GM19468 (cell line): ENCODE measurements around the gene KCNS3.
"Not testable (repeated sequence)": the region's sequence is repeated elsewhere in the genome, so short reads cannot be mapped to it uniquely, and the experiment has no call there.

Source experiments
- ATAC-seq: cut with Tn5 transposase; IDR thresholded peaks from one replicate; pipeline ENCODE4 v1.9.1; 2021; ENCODE audit warnings: mild to moderate bottlenecking, moderate library complexity, moderate number of reproducible peaks; ENCODE audit not compliant: unreplicated experiment; ENCODE audit errors: extremely low read depth

The KCNS3 gene

DNA sequence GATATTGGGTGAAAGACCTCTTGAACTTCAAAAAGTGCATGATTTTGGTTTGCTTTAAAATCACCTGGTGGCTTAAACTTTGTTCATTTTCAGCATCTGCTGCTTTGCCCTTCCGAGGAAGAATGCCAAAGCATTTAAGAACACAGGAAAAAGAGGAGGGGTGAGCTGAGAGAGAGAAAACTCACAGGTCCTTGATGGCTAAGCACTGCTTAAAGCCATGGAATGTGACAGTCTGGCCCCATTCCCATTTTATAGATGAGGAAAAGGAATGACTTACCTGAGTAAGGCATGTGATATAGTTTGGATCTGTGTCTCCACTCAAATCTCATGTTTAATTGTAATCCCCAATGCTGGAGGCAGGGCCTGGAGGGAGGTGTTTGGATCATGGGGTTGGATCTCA, 58.1 kb downstream of the KCNS3 start:
- no peak for ATAC-seq

- ATAC-seq = no peak
Measured at GRCh38 chr2:17940091-17940630, 61.7 kb downstream of the KCNS3 start.

- no peak for ATAC-seq
Measured at GRCh38 chr2:17943444-17943843, 65.0 kb downstream of the KCNS3 start.

GRCh38 chr2:17947113-17947512, 68.6 kb downstream of the KCNS3 start:
- no peak for ATAC-seq

GRCh38 chr2:17950006-17950405, 71.5 kb downstream of the KCNS3 start:
- ATAC-seq = no peak

- no peak for ATAC-seq
Measured at GRCh38 chr2:17951563-17951962, 73.1 kb downstream of the KCNS3 start.

- no peak for ATAC-seq
Measured at GRCh38 chr2:17958466-17959092, 80.1 kb downstream of the KCNS3 start.

DNA sequence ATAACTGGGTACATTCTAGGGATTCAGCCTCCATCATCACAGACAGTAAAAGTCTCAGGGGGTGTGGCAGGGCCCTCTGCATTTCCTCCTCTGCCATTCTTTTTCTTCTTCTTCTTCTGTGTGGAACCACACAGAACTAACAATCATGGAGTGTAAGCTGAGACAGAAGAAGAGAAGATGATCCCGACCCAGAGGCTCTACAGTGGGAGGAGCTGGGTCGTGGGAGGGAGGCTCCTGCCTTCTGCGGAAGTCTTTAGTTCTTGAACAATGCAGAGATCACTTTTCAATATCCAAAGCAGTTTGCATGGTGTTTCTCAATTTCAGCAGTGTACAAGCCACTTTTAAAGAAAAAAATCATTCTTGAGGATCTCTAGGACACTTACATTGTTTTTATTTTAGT, 80.9 kb downstream of the KCNS3 start:
- no peak for ATAC-seq

- no peak for ATAC-seq
Measured at GRCh38 chr2:17959833-17960232, 81.4 kb downstream of the KCNS3 start.

DNA sequence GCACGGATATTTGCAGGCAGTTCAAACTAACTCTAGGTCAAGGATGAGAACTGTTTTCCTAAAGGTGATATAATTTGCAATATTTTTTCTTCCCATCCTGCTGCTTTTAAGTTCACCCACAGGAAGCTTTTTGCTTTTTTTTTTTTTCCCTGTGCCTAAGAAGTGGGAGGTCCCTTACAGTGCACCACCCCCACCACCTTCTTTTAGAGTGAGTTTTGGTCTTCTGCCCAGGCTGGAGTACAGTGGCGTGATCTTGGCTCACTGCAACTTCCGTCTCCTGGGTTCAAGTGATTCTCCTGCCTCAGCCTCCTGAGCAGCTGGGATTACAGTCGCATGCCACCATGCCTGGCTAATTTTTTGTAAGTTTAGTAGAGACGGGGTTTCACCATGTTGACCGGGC, 82.5 kb downstream of the KCNS3 start:
- no peak for ATAC-seq

DNA sequence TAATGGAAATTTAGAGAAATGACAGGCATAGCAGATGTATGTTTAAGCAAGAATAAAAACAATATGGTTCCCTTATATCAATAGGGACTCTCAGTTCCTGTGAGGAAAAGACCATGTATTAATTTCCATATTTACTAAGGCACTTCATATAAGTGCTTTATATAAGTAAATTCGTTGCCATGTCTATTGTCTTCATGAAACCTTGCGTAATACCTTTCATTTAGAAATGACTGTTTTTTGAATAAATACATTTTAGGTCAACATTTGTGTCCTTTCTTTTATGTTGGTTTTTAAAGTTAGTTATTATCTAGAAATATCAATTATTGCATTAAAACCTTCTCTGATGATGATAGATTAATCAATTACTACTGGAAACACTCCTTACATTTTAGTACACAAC, 83.3 kb downstream of the KCNS3 start:
- ATAC-seq = no peak

DNA sequence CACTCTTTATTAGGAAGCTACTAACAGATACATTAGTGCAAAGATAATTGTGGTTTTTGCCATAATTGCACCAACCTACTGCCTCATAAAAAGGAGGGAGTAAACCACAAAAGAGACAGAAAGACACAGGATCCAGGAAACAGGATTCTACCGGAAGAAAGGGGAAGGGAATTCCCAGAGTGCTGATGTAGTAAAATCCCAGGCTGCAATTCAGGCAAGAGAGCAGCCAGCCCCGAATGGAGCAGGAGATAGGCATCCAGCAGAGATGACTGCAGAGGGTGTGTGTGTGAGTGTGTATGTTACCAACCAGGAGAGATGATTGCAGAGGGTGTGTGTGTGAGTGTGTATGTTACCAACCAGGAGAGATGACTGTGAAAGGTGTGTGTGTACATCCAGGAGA, 84.4 kb downstream of the KCNS3 start:
- ATAC-seq = no peak

- ATAC-seq = not testable (repeated sequence)
Measured at GRCh38 chr2:17963571-17963970, 85.1 kb downstream of the KCNS3 start.

DNA sequence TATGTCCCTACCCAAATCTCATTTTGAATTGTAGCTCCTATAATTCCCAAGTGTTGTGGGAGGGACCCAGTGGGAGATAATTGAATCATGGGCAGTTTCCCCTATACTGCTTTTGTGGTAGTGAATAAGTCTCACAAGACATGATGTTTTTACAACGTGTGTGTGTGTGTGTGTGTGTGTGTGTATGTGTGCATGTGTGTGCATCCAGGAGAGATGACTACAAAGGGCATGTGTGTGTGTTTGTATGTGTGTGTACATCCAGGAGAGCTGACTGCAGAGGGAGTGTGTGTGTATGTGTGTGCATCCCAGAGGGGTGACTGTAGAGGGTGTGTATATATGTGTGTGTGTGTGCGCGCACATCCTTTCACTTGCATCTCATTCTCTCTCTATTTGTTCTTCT, 86.7 kb downstream of the KCNS3 start:
- ATAC-seq = no peak

- ATAC-seq = no peak
Measured at GRCh38 chr2:17966798-17967197, 88.3 kb downstream of the KCNS3 start.

DNA sequence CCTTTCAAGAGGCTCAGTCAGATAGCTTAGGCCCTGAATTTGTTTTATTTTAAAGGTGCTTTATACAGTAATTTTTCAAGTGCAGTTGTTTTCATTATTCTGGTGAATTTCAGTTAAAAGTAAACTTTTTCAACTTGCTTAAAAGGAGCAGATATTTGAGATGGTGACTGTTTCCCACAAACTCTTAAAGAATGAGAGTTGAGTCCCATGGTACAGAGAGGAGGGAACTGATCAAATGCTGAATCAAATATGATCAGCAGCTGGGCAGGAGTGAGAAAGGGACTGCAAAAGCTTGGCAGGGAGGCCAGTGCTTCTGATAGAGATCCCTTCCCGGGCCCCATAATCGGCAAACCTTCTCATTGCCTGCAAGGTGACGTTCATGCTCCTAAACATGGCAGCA, 91.2 kb downstream of the KCNS3 start:
- no peak for ATAC-seq

DNA sequence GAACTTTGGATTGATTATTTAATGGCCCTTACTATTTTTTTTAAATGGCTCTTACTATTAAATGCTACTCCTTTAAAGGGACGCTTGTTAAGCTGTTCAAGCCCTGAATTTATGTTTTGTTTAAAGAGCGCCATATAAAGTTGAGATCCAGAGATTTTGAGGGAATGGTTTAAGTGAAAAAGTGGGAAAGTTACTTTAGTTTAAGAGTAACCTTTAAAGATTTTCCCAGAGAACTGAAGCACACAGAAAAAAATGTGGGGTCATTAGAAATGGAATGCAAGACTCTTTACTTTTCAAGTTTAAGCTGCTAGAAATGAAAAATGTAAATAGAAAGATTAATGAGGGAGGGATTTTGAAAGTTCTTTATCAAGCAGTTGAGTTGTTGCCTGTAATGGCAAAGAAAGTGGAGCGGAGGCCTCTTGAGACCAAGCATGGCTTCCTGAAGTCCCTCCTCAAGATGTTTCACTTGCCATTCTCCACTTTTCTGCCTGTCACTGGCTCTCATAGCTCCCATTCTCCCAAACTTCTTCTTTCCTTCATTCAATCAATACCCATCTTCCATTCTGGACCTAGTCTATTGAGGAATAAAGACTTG, 93.2 kb downstream of the KCNS3 start:
- ATAC-seq = no peak

DNA sequence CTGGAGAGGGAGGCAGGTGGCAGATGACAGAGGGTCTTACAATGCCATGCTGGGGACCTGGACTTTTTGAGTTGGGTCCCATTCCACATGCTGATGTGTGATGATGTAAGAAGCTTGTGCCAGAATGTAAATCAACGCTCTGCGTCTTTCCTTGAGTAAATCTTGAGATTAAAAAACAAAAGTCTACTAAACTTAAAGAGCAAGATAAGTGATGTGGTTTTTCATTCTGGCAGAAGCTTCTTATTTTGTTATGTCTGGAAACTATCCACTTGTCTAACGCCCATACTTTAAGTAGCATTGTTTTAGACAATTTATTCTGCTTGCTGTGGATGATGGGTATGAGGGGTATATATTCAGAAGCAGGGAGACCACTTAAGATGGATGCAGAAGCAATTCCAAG, 94.5 kb downstream of the KCNS3 start:
- ATAC-seq = no peak

DNA sequence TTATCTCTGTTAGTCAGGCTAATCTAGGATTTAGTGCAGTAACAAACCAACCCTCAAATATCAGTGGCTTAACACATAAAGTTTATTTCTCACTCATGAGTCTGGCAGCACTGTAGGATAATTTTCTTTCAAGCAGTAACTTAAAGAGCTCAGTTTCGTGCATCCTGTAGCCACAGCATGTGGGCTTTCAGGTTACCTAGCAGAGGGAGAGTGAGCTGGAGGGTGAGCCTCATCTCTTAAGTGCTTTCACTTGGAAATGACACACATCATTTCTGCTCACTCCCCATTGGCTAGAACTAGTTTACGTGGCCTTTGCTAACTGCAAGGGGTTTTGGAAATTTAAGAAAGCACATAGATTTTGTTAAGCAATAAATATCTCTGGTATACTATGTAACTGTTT, 96.9 kb downstream of the KCNS3 start:
- ATAC-seq = no peak

- ATAC-seq = no peak
Measured at GRCh38 chr2:17976871-17977746, 98.6 kb downstream of the KCNS3 start.

DNA sequence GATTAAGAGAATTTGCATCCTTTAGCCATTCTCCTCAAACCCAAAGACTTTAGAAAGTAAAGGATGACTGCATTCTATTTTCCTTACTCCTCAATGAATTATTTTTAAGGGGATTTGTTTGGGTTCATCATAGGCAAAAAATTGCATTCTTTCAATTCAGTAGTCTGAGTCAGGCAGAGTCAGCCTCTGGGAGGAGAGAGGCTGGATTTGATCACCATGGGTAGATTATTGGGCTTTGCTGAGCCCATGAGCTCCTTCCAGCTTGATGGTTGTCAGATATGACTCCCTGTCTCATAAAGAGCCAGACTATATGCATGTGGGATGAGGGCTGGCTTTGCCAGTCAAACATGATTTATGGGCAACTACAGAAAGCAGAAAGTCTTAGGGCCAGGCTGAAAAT, 101.2 kb downstream of the KCNS3 start:
- ATAC-seq = no peak
